Stimulated activated CD4-positive, alpha-beta T cell treated with anti-CD3 and anti-CD28 coated beads, Interleukin-1b, Interleukin-23, amount 100 ng/mL, for 24 hours (primary cell): ENCODE results near the gene NNMT.

Source experiments
- DNase-seq, 4 experiments: peaks; one replicate each; pipeline ENCODE4 v3.0.0-alpha.2; 2020; ENCODE audit warnings: low read depth in 4 of 4, low spot score in 1 of 4

NNMT gene

DNA sequence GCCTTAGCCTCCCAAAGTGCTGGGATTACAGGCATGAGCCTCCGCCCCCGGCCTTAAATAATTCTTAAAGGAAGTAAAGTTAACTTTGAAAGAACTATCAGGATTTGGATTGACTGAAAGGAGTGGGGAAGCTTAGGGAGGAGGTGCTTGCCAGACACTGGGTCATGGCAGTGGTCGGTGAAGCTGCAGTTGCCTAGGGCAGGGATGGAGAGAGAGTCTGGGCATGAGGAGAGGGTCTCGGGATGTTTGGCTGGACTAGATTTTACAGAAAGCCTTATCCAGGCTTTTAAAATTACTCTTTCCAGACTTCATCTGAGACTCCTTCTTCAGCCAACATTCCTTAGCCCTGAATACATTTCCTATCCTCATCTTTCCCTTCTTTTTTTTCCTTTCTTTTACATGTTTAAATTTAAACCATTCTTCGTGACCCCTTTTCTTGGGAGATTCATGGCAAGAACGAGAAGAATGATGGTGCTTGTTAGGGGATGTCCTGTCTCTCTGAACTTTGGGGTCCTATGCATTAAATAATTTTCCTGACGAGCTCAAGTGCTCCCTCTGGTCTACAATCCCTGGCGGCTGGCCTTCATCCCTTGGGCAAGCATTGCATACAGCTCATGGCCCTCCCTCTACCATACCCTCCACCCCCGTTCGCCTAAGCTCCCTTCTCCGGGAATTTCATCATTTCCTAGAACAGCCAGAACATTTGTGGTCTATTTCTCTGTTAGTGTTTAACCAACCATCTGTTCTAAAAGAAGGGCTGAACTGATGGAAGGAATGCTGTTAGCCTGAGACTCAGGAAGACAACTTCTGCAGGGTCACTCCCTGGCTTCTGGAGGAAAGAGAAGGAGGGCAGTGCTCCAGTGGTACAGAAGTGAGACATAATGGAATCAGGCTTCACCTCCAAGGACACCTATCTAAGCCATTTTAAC is at the start of gene NNMT:
NNMT (plus strand) TSS at position 724 of the 929 bp plus-strand sequence; CDS start at position 882, 158 bp downstream.
- no peak for DNase-seq

DNA sequence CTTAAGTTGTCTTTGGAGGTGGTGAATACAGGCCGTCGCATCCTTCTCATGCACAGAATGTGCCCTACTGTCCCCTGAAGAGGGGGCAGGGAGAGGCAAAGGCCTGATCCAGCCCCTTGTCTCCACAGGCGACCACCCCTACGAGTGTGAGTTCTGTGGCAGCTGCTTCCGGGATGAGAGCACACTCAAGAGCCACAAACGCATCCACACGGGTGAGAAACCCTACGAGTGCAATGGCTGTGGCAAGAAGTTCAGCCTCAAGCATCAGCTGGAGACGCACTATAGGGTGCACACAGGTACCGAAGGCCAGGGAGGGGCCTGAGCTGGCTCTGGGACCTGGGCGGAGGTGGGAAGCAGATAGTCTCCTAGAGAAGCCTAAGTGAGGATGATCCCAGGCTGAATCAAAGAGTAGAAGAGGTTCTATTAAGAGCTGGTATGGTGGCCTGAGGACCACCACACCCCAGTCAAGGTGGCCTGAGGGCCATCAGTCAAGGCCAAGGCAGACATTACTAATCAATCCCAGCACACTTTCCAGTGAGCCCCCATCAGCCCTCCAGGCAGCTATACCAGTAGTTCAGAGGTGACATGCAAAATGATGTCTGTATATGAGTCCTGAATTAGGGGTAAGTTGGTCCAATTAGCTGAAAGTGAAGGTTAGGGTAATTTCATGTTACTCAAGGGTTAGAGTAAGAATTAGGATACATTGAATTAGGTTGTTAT is 49.0 kb upstream of the NNMT start:
- no peak for DNase-seq

- DNase-seq: no peak
These were observed 46.0 kb upstream of the NNMT start for GRCh38 chr11:114250180-114250579.

- DNase-seq: no peak
These were observed 45.0 kb upstream of the NNMT start for GRCh38 chr11:114250993-114251814.

GRCh38 chr11:114251815-114252337 is 44.3 kb upstream of the NNMT start:
- no peak for DNase-seq

DNA sequence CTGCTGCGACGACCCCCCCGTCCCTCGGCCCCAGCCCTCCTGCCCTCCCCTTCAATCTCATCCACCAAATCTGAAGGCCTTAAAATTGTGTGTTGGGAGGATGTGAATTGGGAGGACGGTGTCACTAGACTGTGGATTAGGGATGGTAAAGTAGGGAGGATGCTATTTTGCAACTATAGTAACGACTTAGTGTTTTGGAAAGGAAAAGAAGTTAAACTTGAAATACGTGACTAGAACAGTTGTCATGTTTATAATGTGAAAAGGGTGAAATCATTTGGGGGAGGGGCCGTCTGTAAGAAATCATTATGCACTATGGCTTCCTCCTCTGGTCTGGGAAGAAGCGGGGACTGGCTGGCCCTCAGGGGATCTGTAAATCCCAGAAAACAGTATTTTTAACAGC is 43.4 kb upstream of the NNMT start:
- no peak for DNase-seq

DNA sequence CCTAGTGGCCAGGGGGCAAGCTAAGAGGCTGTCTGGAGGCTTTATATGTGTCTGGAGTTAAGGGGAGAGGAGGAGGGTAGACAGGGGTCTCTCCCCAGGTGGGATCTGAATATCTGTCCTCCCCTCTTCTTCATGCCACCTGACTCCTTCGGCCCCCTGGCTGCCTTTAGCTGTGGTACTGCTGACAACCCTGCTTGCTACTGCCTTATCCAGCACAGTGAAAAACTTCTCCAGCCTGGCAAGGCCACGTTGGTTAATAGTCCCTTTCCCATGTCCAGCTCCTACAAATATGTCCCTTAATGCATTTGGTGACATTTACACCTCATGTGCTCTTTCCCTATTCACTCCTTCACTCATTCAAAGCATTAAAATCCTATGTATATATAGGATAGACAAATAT is 42.4 kb upstream of the NNMT start:
- DNase-seq: no peak

- DNase-seq: no peak
These were observed 41.5 kb upstream of the NNMT start for GRCh38 chr11:114254571-114255146.

DNA sequence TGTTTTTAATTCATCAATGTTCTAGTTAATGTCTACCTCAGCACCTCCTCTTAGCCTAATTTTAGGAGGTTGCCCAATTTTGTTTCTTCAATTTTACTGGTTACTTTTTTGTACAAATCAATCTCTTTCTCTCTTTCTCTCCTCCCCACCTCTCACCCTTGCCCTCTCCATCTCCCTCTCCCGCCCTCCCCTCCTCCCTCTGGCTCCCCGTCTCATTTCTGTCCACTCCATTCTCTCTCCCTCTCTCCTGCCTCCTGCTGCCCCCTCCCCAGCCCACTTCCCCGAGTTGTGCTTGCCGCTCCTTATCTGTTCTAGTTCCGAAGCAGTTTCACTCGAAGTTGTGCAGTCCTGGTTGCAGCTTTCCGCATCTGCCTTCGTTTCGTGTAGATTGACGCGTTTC is 40.9 kb upstream of the NNMT start:
- no peak for DNase-seq

GRCh38 chr11:114256176-114256966 is 39.8 kb upstream of the NNMT start:
- DNase-seq: no peak

- no peak for DNase-seq
These were observed 39.3 kb upstream of the NNMT start for GRCh38 chr11:114256967-114257286.

DNA sequence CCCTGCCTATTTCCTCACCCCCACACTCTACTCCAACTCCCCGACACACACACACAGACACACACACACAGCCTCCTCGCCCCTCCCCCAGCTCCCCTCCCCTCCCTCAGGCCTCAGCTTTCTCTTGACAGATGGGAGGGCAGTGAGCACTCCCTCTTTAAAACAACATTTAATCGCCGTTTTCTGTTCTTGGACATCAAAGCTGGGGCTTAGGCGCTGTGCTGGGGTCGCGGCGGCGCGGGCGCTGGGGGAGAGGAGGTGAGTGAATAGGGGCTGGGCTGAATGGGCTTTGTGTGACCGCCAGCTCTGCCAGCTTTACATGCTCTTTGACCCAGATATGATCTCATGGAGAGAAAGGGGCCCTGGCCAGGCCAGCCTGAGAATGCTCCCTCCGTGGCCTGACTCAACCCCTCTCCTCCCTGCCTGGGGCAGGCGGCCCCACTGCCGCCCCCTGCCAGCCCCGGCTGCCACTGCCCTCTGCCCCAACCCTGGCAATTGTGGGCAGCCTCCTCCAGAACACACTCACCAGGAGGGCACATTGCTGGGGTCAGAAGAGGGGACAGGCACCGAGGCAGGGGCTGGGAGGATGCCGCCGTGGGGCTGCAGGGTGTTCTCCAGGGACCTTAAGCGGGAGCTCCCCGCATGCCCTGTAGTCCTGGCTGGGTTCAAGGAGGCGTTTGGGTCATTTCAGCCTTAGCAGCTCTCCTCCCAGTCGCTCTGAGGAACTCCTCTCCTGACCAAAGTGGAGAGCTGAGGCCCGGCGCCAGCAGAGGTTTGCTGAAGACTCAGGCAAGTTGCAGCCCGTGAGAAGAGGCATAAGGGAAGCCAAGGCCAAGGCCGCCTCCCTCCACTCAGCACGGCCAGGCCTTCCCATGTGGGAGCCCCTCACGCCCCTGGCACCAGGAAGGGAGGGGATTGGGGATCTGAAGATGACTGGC is 38.3 kb upstream of the NNMT start:
- DNase-seq: no peak

- no peak for DNase-seq
These were observed 37.5 kb upstream of the NNMT start for GRCh38 chr11:114258696-114259095.

DNA sequence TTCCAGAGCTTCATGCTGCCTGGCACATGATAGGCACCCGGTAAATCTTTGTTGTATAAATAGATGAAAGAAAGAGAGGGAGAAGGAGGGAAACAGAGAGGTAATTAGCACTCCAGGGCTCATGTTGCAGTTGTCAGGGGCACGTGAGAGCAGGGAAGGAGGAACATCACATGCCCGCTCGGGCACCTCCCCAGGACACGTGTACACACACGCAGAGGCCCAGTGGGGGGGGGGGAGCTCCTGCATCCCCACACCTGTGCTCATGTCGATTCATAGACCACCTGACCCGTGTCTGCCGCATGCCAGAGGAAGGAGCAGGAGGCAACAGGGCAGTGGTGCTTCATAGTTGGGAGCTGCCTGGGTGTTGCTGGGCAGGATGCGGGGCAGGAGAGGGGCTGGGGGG is 37.1 kb upstream of the NNMT start:
- no peak for DNase-seq

DNA sequence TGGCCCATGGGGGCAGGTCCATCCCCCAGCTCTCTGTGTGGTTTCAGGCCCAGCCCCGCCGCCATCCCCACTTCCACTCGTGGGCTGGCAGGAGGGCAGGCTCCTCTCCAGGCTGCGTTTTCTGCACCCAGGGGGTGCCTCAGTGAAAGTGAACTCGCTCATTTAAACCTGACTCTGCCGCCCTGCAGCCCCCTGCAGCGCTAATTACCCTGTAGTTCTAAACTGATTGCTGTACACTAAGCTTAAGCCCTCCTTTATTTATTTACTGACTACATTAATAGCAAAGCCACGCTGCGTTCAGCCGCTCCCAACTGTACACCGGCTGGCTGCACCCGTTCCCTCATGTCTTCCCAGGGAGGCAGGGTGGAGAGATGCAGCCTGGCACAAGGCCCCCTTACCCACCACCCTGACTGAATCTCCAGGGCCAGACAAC is 36.6 kb upstream of the NNMT start:
- DNase-seq: no peak

- DNase-seq: no peak
These were observed 36.1 kb upstream of the NNMT start for GRCh38 chr11:114260077-114260476.

- DNase-seq: no peak
These were observed 35.7 kb upstream of the NNMT start for GRCh38 chr11:114260483-114260882.

DNA sequence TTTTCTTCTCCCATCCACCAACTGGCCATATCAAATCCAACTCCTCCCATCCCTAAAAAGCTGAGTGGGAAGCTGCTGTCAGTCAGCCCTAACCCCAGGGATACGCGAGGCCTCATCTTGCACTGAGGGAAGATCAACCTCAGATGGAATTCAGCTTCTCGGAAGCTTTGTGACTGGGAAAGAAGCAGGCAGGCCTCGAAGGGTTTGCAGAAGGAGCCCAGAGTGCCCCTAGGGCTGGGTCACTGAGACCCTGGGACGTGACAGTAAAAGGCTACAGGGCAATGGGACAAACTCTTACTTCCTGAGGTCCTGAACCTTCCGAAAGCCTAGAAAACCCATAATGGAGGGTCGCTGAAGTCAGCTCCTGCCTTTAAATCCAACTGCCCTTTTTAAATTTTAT is 34.4 kb upstream of the NNMT start:
- no peak for DNase-seq
